GM18909 (cell line): Measurements from ENCODE around the gene NDUFA8.
A peak's percentile ranks its signal among the peaks of the same experiment; 100 is the strongest.

Experiments used
- ATAC-seq: cut with Tn5 transposase; IDR thresholded peaks from one replicate; pipeline ENCODE4 v1.9.1; 2021; ENCODE audit warnings: mild to moderate bottlenecking; ENCODE audit not compliant: unreplicated experiment, poor library complexity

The NDUFA8 gene

GRCh38 chr9:122141671-122142070, 17.9 kb downstream of the NDUFA8 start:
- ATAC-seq: no peak

DNA sequence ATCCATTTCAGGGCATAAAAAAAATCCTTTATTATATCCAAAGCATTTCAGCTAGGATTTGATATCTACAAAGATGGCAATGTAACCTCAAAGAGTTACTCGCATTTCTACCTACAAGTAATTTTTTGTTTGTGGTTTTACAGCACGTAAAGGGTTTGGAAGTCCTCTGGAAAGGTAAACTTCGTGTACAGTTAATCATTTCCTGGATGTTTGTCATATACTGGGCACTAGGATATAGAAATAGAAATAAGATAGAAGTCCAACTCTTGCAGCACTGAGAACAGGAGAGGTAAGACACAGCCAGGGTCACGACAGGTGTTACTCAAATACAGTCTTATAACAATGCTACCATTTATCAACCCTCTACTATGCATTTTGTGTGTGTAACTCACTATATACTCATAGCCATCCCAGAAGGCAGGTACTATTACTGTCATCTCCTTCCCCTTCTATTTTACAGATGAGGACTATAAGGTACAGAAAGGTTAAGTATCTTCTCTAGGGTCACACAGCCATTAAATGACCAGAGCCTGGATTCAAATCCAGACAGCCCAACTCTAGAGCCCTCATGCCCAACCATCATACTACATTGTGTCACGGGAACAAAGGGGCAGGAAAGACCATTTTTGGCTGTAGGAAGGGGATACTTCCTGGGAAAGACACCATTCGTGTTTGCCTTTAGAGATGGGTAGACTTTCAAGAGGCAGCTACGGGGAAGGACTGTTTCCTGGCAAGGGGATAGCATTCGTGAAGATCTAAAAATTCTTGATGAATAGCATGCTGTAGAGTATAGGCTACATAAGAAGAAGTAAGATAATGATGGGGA, 19.0 kb downstream of the NDUFA8 start:
- ATAC-seq: no peak

GRCh38 chr9:122138560-122139268, 20.9 kb downstream of the NDUFA8 start:
- no peak for ATAC-seq

- no peak for ATAC-seq
These were observed 24.1 kb downstream of the NDUFA8 start for GRCh38 chr9:122135529-122135859.

- no peak for ATAC-seq
These were observed 24.6 kb downstream of the NDUFA8 start for GRCh38 chr9:122134822-122135528.

DNA sequence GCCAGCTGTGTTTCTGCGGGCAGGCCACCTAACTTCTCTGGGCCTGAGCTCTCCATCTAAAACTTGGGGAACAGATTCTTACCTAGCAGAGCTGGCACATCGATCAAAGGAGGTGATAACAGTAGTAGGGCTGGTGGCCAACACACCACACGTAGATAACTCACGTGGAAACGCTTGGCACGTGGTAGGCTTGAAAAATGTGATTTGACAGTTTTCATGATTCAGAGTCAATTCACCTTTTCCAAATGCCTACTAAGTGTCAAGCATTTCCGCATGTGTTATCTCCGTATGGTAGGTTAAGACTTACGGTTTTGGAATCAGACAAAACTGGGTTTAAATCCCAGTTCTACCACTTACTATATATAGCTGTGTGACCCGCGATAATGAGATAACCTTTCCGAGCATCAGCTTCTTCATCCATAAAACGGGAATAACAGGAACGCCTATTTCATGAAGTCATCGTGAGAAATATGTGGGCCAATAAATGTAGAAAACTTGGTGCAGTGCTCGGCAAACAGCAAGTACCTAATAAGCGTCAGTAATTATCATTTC, 25.5 kb downstream of the NDUFA8 start:
- ATAC-seq: no peak

DNA sequence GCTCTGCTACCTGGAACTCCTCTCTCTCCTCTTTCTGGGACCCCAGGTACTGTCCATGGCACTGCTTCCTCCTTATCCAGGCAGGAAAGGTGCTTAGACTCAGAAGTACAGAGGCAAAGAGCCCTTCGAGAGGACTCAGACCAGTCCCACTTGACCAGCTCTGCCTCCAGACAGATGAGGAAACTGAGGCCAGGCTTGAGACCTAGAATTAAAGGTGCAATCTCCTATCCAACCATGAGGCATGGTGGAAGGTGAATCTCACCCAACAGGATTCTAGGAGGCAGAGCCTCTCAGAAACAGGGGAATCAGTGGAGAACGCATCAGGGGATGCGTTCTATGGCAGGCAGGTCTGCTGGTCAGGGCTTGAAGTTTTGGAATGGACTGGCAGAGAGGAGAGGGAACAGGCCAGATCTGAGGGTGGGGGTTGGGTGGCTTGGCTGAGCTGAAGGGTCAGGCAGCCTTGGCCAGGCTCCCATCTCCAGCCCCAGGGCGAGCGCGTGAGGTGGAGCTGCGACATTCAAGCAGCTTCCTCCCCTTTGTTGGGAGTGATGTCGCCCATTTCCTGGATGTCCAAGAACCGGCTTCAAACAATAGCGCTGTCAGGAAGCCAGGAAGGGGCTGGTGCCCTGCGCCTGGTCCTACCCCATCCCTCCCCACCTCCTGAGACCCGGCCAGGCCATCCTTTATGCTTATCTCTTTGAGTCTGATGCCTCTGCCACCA, 26.2 kb downstream of the NDUFA8 start:
- ATAC-seq: no peak

- no peak for ATAC-seq
These were observed 27.0 kb downstream of the NDUFA8 start for GRCh38 chr9:122132539-122132938.

- ATAC-seq: no peak
These were observed 28.1 kb downstream of the NDUFA8 start for GRCh38 chr9:122131401-122132001.

GRCh38 chr9:122130837-122131236, 28.7 kb downstream of the NDUFA8 start:
- no peak for ATAC-seq

DNA sequence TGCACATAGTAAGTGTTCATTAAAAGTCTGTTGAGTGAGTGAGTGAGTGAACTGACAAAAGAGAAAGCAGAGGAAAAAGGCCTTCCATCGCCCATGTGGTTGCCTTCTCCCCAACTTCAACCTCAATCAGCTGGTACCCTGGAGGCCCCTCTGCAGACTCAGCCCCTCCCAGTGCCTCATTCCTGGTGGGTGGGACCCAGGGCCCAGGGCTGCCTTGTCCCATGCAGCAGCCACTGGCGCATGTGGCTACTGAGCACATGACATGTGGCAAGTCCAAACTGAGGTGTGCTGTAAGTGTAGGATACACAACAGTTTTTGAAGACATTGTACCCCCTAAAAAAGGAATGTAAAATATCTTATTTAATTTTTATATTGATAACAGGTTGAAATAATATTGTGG, 29.6 kb downstream of the NDUFA8 start:
- ATAC-seq: no peak

DNA sequence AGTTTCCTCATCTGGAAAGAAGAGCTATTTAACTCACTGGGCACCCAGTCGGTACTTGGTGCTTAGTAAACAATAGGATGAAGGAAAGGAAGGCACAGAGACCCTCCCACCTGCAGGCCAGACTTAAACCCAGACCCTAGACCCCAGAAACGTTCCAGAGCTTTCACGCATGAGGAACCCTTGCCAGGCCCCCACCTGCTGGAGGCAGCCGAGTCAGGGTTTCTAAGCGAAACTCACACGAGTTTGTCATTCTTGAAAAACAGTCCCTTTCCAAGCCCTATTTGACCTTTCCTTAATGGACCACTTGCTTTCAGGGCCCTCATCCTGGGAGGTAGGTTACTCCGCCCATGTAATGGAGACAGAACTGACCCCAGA, 30.6 kb downstream of the NDUFA8 start:
- ATAC-seq: no peak

GRCh38 chr9:122128007-122128968, 31.3 kb downstream of the NDUFA8 start:
- ATAC-seq: no peak

DNA sequence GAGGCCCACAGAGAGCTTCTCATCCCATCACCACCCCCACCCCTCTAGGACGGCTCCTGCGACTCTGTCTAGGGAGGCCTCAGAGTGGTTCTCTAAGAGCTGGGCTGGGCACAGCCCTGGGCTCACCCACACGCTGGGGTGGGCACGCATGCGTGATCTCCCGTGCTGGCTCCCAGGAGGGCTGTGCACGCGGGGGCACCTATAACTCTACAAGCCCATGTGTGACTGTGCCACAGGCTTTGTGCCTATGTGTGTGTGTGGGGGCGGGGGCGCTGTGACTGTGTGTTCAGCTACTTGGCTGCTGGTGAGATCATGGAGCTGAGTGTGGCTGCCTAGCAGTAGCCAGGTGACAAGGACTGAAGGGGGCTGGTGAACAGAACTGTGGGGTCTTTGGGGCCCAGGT, 32.2 kb downstream of the NDUFA8 start:
- no peak for ATAC-seq

DNA sequence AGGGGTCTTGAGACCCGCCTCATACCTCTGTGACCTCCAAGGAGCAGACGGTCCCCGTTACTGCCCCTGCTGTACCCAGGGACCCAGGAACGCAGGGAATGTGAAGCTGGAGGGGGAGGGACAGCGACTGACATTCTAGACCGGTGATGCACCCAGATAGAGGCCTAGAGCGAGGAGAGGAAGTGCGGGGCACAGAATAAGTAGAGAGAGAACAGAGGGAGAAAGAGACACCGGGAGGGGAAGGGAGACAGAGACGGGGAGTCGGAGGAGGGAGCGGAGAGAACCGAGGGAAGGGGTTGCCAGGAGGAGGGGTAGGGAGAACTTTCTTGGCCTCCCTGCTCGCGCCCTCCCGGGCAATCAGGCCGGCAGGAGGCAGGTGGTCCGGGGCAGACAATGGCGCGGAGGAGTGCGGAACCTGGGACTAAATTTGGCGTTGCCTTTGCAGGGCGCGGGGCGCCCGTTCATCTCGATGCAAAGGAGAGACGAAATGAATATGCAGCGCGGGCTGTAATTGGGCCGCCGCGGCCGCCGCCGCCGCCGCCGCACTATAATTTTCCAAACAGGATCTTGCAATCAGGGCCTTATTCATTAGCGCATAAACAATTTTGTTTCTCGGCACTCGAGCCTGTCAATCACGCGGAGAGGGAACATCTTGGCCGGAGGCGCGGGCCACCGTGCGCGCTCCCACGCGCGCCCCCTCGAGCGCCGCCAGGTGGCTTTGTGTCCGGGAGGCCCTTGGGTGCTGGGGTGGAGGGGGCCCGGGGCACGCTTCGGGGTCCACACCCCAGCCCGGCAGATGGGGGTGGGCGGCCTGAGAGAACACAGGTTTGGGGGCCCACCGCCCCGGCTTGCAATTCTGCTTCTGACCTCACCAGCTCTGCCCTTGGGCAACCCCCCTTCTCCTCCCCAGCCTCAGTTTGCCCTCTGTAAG, 33.0 kb downstream of the NDUFA8 start:
- no peak for ATAC-seq

GRCh38 chr9:122125509-122126330, 33.9 kb downstream of the NDUFA8 start:
- ATAC-seq: no peak

DNA sequence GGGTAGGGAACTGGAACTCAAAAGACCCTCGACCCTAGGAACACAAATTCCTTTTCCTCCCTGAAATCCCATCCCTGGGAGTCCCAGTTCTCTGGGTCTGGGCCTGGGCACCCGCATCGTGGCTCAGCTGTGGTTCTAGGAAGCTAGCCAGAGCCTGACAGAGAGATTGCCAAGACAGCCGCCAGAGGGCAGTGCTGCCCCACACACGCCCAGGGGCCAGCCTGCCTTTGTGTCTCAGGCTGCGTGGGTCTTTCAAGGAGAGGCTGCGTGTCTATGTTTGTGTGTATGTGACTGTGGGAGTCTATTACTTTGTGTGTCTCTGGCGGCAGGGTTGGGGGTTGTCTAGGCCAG, 34.4 kb downstream of the NDUFA8 start:
- ATAC-seq: peak; percentile 69
